CD14-positive monocyte (primary cell): ENCODE measurements around the gene PARD6B. TPM values are rescaled to one million over a fixed set of nuclear protein-coding genes. Genes with fewer than 3 reads are reported as not detected.

Experiments
- DNase-seq, 3 donors: peaks; one replicate each; pipeline ENCODE4 v3.0.0-alpha.2; 2011 to 2022
- H2AFZ ChIP-seq: 2 replicates; pipeline ENCODE4 v1.6.0; 2012; ENCODE audit warnings: mild to moderate bottlenecking, low read depth, low read length, inconsistent platforms; ENCODE audit not compliant: insufficient read depth, poor library complexity, severe bottlenecking
- H3K27ac ChIP-seq, 2 donors: 1 replicate in 1 of 2; 2 replicates in 1 of 2; pipeline ENCODE4 v1.5.1; 2012 to 2013; ENCODE audit warnings: low read length in 2 of 2, control low read depth in 1 of 2, inconsistent platforms in 1 of 2, low read depth in 1 of 2, mild to moderate bottlenecking in 1 of 2
- H3K27me3 ChIP-seq, 2 donors: one replicate each; pipeline versions ENCODE4 v1.6.0 to v1.6.1; 2011 to 2013; ENCODE audit warnings: low read length in 2 of 2; ENCODE audit not compliant: control insufficient read depth in 2 of 2, insufficient read depth in 2 of 2
- H3K36me3 ChIP-seq, 2 donors: replicated peaks in 1 of 2; 1 replicate in 1 of 2; 2 replicates in 1 of 2; pipeline versions ENCODE4 v1.5.1 to v1.6.1; 2012 to 2013; ENCODE audit warnings: low read length in 2 of 2, control low read depth in 1 of 2, inconsistent platforms in 1 of 2, mild to moderate bottlenecking in 1 of 2; ENCODE audit not compliant: insufficient read depth in 2 of 2, control insufficient read depth in 1 of 2
- H3K4me1 ChIP-seq, 2 donors: 1 replicate in 1 of 2; 2 replicates in 1 of 2; pipeline versions ENCODE4 v1.5.1 to v1.6.1; 2012 to 2013; ENCODE audit warnings: low read length in 2 of 2, control low read depth in 1 of 2, inconsistent platforms in 1 of 2, mild to moderate bottlenecking in 1 of 2, moderate library complexity in 1 of 2; ENCODE audit not compliant: insufficient read depth in 2 of 2, control insufficient read depth in 1 of 2
- H3K4me2 ChIP-seq: replicated peaks from 2 replicates; pipeline ENCODE3; 2012; ENCODE audit warnings: low read length, moderate library complexity, mild to moderate bottlenecking; ENCODE audit not compliant: poor library complexity, severe bottlenecking; ENCODE audit errors: extremely low read depth
- H3K4me3 ChIP-seq, 3 experiments: fragments of 200-600 bp in 1 of 3; sonication (generic) in 1 of 3; replicated peaks in 1 of 3; 1 replicate in 2 of 3; 2 replicates in 1 of 3; pipeline ENCODE4 v1.5.1; 2011 to 2013; ENCODE audit warnings: low read length in 3 of 3, mild to moderate bottlenecking in 3 of 3, control low read depth in 2 of 3, low read depth in 2 of 3, inconsistent platforms in 1 of 3, moderate library complexity in 1 of 3
- H3K79me2 ChIP-seq: 2 replicates; pipeline ENCODE4 v1.6.0; 2012; ENCODE audit warnings: mild to moderate bottlenecking, control low read depth, inconsistent platforms, low read length, moderate library complexity; ENCODE audit not compliant: insufficient read depth
- H3K9ac ChIP-seq: 2 replicates; pipeline ENCODE4 v1.6.0; 2017; ENCODE audit warnings: low read length, mild to moderate bottlenecking; ENCODE audit not compliant: insufficient read depth, poor library complexity, severe bottlenecking
- H3K9me3 ChIP-seq, 2 donors: replicated peaks in 1 of 2; 1 replicate in 1 of 2; 2 replicates in 1 of 2; pipeline versions ENCODE4 v1.5.1 to v1.6.1; 2012 to 2013; ENCODE audit warnings: low read length in 2 of 2, control low read depth in 1 of 2; ENCODE audit not compliant: control insufficient read depth in 1 of 2, insufficient read depth in 1 of 2
- H4K20me1 ChIP-seq: 2 replicates; pipeline ENCODE4 v1.6.0; 2012; ENCODE audit warnings: mild to moderate bottlenecking, low read length, control low read depth, moderate library complexity; ENCODE audit not compliant: insufficient read depth
- H3K27ac Mint-ChIP-seq, 7 donors: one replicate each; pipeline ENCODE4 v1.8.0; 2020; ENCODE audit warnings: mild to moderate bottlenecking in 7 of 7, mixed read lengths in 7 of 7, moderate library complexity in 6 of 7, inconsistent platforms in 2 of 7
- H3K27me3 Mint-ChIP-seq, 3 donors: one replicate each; pipeline ENCODE4 v1.8.0; 2021 to 2022; ENCODE audit warnings: low read depth in 3 of 3, mild to moderate bottlenecking in 3 of 3, mixed read lengths in 3 of 3, moderate library complexity in 3 of 3, inconsistent platforms in 1 of 3
- H3K36me3 Mint-ChIP-seq, 2 donors: one replicate each; pipeline ENCODE4 v1.8.0; 2020; ENCODE audit warnings: mixed read lengths in 2 of 2, inconsistent platforms in 1 of 2, mild to moderate bottlenecking in 1 of 2
- H3K4me1 Mint-ChIP-seq: one replicate; pipeline ENCODE4 v1.8.0; 2020; ENCODE audit warnings: mild to moderate bottlenecking, mixed read lengths
- H3K4me3 Mint-ChIP-seq, 2 donors: one replicate each; pipeline ENCODE4 v1.8.0; 2020; ENCODE audit warnings: mild to moderate bottlenecking in 2 of 2, mixed read lengths in 2 of 2, moderate library complexity in 1 of 2
- H3K9me3 Mint-ChIP-seq, 7 donors: one replicate each; pipeline ENCODE4 v1.8.0; 2020 to 2022; ENCODE audit warnings: mixed read lengths in 7 of 7, mild to moderate bottlenecking in 6 of 7, moderate library complexity in 6 of 7, inconsistent platforms in 2 of 7
- CTCF ChIP-seq: fragments of 200-600 bp; IDR thresholded peaks from one replicate; pipeline ENCODE4 v1.8.0; 2022; ENCODE audit warnings: antibody characterized with exemption, mild to moderate bottlenecking
- WGBS: methylation state at CpG from one replicate; pipeline ENCODE4 v1.1.5; 2013; ENCODE audit warnings: missing lambda C conversion rate; ENCODE audit not compliant: insufficient coverage; 5-methylcytosine and 5-hydroxymethylcytosine counted together
- intact Hi-C, 2 donors: fragments of 100-400 bp; cut with micrococcal nuclease; formaldehyde crosslinking; loops; one replicate each; pipeline versions ENCODE4 v1.15.0 to v1.15.1; 2023
- polyA plus RNA-seq, 3 donors: library from polyadenylated mRNA; depleted of rRNA in 1 of 3; unstranded in 2 of 3; stranded (reverse) in 1 of 3; fragments of 300-500 nt in 2 of 3; fragments of >200 nt in 1 of 3; fragmentation: Illumina TruSeq in 2 of 3; gene quantifications; 1 replicate in 2 of 3; 2 replicates in 1 of 3; pipeline ENCODE4 v1.2.3, GENCODE V29; 2012 to 2021

The PARD6B gene
- polyA plus RNA-seq, 3 donors: 0.04 to 0.13 (median 0.13) TPM

GRCh38 chr20:50733644-50734349 lies 2.4 kb downstream of the PARD6B start:
- Histone ChIP-seq H3K79me2 (no peaks in the 10 kb centered on the region), H3K27me3 (peaks cover 8 to 9% of the 10 kb centered on the region in 2 donors), H3K36me3 (no peaks in the 10 kb centered on the region), H3K9ac (no peak overlapping the region), H2AFZ (no peak overlapping the region), H4K20me1 (no peaks in the 10 kb centered on the region), H3K4me1 (peaks cover 12 to 19% of the 10 kb centered on the region in 2 donors), H3K9me3 (no peaks in the 10 kb centered on the region), H3K4me2 (no peak overlapping the region), H3K27ac (no peak overlapping the region), H3K4me3 (no peak overlapping the region)
- peaks cover 0 to 3% (median 0%) of the 10 kb centered on the region in 7 donors for H3K9me3 Mint-ChIP-seq
- TF ChIP-seq CTCF: no peak
- no peak overlapping the region for H3K27ac Mint-ChIP-seq
- H3K4me3 Mint-ChIP-seq: no peak overlapping the region
- no peaks in the 10 kb centered on the region for H3K36me3 Mint-ChIP-seq
- peaks cover 3 to 29% (median 11%) of the 10 kb centered on the region in 3 donors for H3K27me3 Mint-ChIP-seq
- intact Hi-C loops: no loop called here
- H3K4me1 Mint-ChIP-seq: peaks cover 13% of the 10 kb centered on the region
- no peak for DNase-seq
- no CpG with 5 or more reads among the region's 1 CpG for WGBS

- Mint-ChIP-seq H3K4me1 (peaks cover 13% of the 10 kb centered on the region), H3K4me3 (no peak overlapping the region), H3K36me3 (no peaks in the 10 kb centered on the region), H3K27me3 (peaks cover 3 to 25% (median 11%) of the 10 kb centered on the region in 3 donors), H3K27ac (no peak overlapping the region), H3K9me3 (peaks cover 0 to 3% (median 0%) of the 10 kb centered on the region in 7 donors)
- Histone ChIP-seq H2AFZ (no peak overlapping the region), H3K4me1 (peaks cover 12 to 19% of the 10 kb centered on the region in 2 donors), H4K20me1 (no peaks in the 10 kb centered on the region), H3K36me3 (no peaks in the 10 kb centered on the region), H3K4me2 (no peak overlapping the region), H3K4me3 (no peak overlapping the region), H3K9ac (no peak overlapping the region), H3K27me3 (peaks cover 8 to 9% of the 10 kb centered on the region in 2 donors), H3K27ac (no peak overlapping the region), H3K9me3 (no peaks in the 10 kb centered on the region), H3K79me2 (no peaks in the 10 kb centered on the region)
- TF ChIP-seq CTCF: no peak
- WGBS: 94% methylated on average over 3 of the region's 9 CpGs
- intact Hi-C loops: no loop called here
- no peak for DNase-seq
Observed at GRCh38 chr20:50734730-50735679, 3.6 kb downstream of the PARD6B start.
